OCI-LY1 (cell line): Measurements from ENCODE around the gene ATG7.

Experiments used
- H2AFZ ChIP-seq: fragments of 200-600 bp; sonication (generic), shearing (Covaris generic); 2 replicates; pipeline ENCODE4 v1.6.0; 2014; ENCODE audit warnings: antibody characterized with exemption, mild to moderate bottlenecking, low read length
- H3F3A ChIP-seq: fragments of 200-600 bp; sonication (generic), shearing (Covaris generic); 2 replicates; pipeline ENCODE4 v1.6.0; 2014; ENCODE audit warnings: mild to moderate bottlenecking, antibody characterized with exemption, low read length, moderate library complexity; ENCODE audit not compliant: insufficient read depth
- H3K27ac ChIP-seq: fragments of 200-600 bp; sonication (generic); 2 replicates; pipeline ENCODE4 v1.5.1; 2014; ENCODE audit warnings: low read length, mixed run types, mild to moderate bottlenecking, low read depth; ENCODE audit not compliant: poor library complexity, severe bottlenecking
- H3K27me3 ChIP-seq: fragments of 200-600 bp; sonication (generic); 2 replicates; pipeline ENCODE4 v1.6.0; 2014; ENCODE audit warnings: antibody characterized with exemption, mild to moderate bottlenecking, low read length, moderate library complexity; ENCODE audit not compliant: insufficient read depth
- H3K36me3 ChIP-seq: fragments of 200-600 bp; sonication (generic); 2 replicates; pipeline ENCODE4 v1.6.1; 2014; ENCODE audit warnings: mild to moderate bottlenecking, antibody characterized with exemption, low read length, moderate library complexity, mixed read lengths; ENCODE audit not compliant: insufficient read depth
- H3K4me1 ChIP-seq: fragments of 200-600 bp; sonication (generic); 2 replicates; pipeline ENCODE4 v1.5.1; 2014; ENCODE audit warnings: mild to moderate bottlenecking, low read length, moderate library complexity; ENCODE audit not compliant: insufficient read depth, severe bottlenecking
- H3K4me2 ChIP-seq: fragments of 200-600 bp; sonication (generic), shearing (Covaris generic); 2 replicates; pipeline ENCODE4 v1.6.1; 2014; ENCODE audit warnings: low read length
- H3K4me3 ChIP-seq: fragments of 200-600 bp; sonication (generic); 2 replicates; pipeline ENCODE4 v1.5.1; 2014; ENCODE audit warnings: low read length, low read depth, mild to moderate bottlenecking, mixed read lengths; ENCODE audit not compliant: poor library complexity, severe bottlenecking
- H3K79me2 ChIP-seq: fragments of 200-600 bp; shearing (Covaris generic); 2 replicates; pipeline ENCODE4 v1.6.1; 2016; ENCODE audit warnings: mixed run types, low read length, mixed read lengths; ENCODE audit not compliant: insufficient read depth
- H3K9ac ChIP-seq: fragments of 200-600 bp; sonication (generic), shearing (Covaris generic); 2 replicates; pipeline ENCODE4 v1.6.1; 2014; ENCODE audit warnings: mild to moderate bottlenecking, low read length, mixed read lengths
- H3K9me2 ChIP-seq: fragments of 200-600 bp; sonication (generic), shearing (Covaris generic); 2 replicates; pipeline ENCODE4 v1.6.1; 2014; ENCODE audit warnings: low read depth, mild to moderate bottlenecking, low read length, mixed read lengths
- H3K9me3 ChIP-seq: fragments of 200-600 bp; shearing (Covaris generic); 2 replicates; pipeline ENCODE4 v1.6.1; 2014; ENCODE audit warnings: low read length, mixed read lengths
- H4K20me1 ChIP-seq: fragments of 200-600 bp; sonication (generic), shearing (Covaris generic); 2 replicates; pipeline ENCODE4 v1.6.0; 2016; ENCODE audit warnings: mild to moderate bottlenecking, low read length; ENCODE audit not compliant: insufficient read depth
- CTCF ChIP-seq: fragments of 200-600 bp; sonication (generic), shearing (Covaris generic); IDR thresholded peaks from 2 replicates; pipeline ENCODE4 v1.5.1; 2017; ENCODE audit warnings: mild to moderate bottlenecking, antibody characterized with exemption, low read length, moderate library complexity, mixed read lengths
- EZH2 ChIP-seq: fragments of 200-600 bp; sonication (generic), shearing (Covaris generic); IDR thresholded peaks from 2 replicates; pipeline ENCODE4 v1.8.0; 2017; ENCODE audit warnings: borderline replicate concordance, mixed run types, mild to moderate bottlenecking, antibody characterized with exemption, low read length, moderate library complexity, mixed read lengths

Gene ATG7

GRCh38 chr3:11556851-11557644 is 284.9 kb downstream of the ATG7 start:
- Histone ChIP-seq H3K4me2 (peak overlapping the region; percentile 1; the same call in 1 of the 2 replicates), H3K4me1 (peaks cover 40% of the 10 kb centered on the region), H3K4me3 (no peak overlapping the region)

GRCh38 chr3:11558002-11558401 is 285.8 kb downstream of the ATG7 start:
- no peak overlapping the region for H3K4me3 ChIP-seq
- no peak overlapping the region; the same call in 1 of the 2 replicates for H3K9ac ChIP-seq
- no peak for TF ChIP-seq CTCF
- TF ChIP-seq EZH2, result no peak
- no peaks in the 10 kb centered on the region for H4K20me1 ChIP-seq
- no peaks in the 10 kb centered on the region for H3K27me3 ChIP-seq
- H3K9me3 ChIP-seq, result no peaks in the 10 kb centered on the region
- H3K9me2 ChIP-seq, result no peaks in the 10 kb centered on the region
- H3K4me1 ChIP-seq, result peaks cover 40% of the 10 kb centered on the region
- H2AFZ ChIP-seq, result no peak overlapping the region
- H3K79me2 ChIP-seq, result no peaks in the 10 kb centered on the region
- peaks cover 67% of the 10 kb centered on the region for H3K36me3 ChIP-seq
- H3K4me2 ChIP-seq, result peak overlapping the region; percentile 56; the same call in 1 of the 2 replicates
- H3F3A ChIP-seq, result no peaks in the 10 kb centered on the region
- peak overlapping the region; percentile 83 for H3K27ac ChIP-seq

More at GRCh38 chr3:11556851-11557644, 284.9 kb downstream of the ATG7 start:
- peak overlapping the region; percentile 83 for H3K27ac ChIP-seq
- H4K20me1 ChIP-seq, result no peaks in the 10 kb centered on the region
- H3F3A ChIP-seq, result no peaks in the 10 kb centered on the region
- peaks cover 67% of the 10 kb centered on the region; the same call in 1 of the 2 replicates for H3K36me3 ChIP-seq
- no peak overlapping the region; the same call in 1 of the 2 replicates for H3K9ac ChIP-seq
- no peaks in the 10 kb centered on the region for H3K9me2 ChIP-seq
- H3K27me3 ChIP-seq, result no peaks in the 10 kb centered on the region
- no peaks in the 10 kb centered on the region for H3K9me3 ChIP-seq
- H2AFZ ChIP-seq, result no peak overlapping the region
- no peaks in the 10 kb centered on the region for H3K79me2 ChIP-seq
- no peak for TF ChIP-seq CTCF
- no peak for TF ChIP-seq EZH2

- TF ChIP-seq CTCF (no peak), EZH2 (no peak)
- Histone ChIP-seq H3F3A (no peaks in the 10 kb centered on the region), H3K27me3 (no peaks in the 10 kb centered on the region), H3K4me1 (peaks cover 40% of the 10 kb centered on the region), H3K9me3 (no peaks in the 10 kb centered on the region), H3K9me2 (no peaks in the 10 kb centered on the region), H3K79me2 (no peaks in the 10 kb centered on the region), H3K4me3 (peak overlapping the region; percentile 23), H2AFZ (no peak overlapping the region), H4K20me1 (no peaks in the 10 kb centered on the region), H3K4me2 (peak overlapping the region; percentile 56; the same call in 1 of the 2 replicates), H3K27ac (peak overlapping the region; percentile 83), H3K9ac (peak overlapping the region; percentile 29; the same call in 1 of the 2 replicates), H3K36me3 (peaks cover 67% of the 10 kb centered on the region)
Measured at GRCh38 chr3:11558411-11558903, 286.3 kb downstream of the ATG7 start.
